ENCODE data around the gene PDILT.

The PDILT gene

GRCh38 chr16:20395946-20396345, 8.6 kb downstream of the PDILT start:
- FAIRE-seq = no peak
- DNase-seq (ENCODE audit: insufficient read length, low spot score) = no peak
- no peak for TF ChIP-seq CTCF (IDR thresholded peaks at IDR 0.05; ENCODE audit: insufficient read depth, missing control alignments)

- FAIRE-seq (no peak), DNase-seq (ENCODE audit: insufficient read length, low spot score) (no peak)
- no peak for TF ChIP-seq CTCF (IDR thresholded peaks at IDR 0.05; ENCODE audit: insufficient read depth, missing control alignments)
These were observed 10.5 kb downstream of the PDILT start for GRCh38 chr16:20393801-20394577.

- no peak for DNase-seq (ENCODE audit: insufficient read length, low spot score)
- no peak for TF ChIP-seq CTCF (IDR thresholded peaks at IDR 0.05; ENCODE audit: insufficient read depth, missing control alignments)
- no peak for FAIRE-seq
These were observed 13.5 kb downstream of the PDILT start for GRCh38 chr16:20391045-20391444.

- DNase-seq (ENCODE audit: insufficient read length, low spot score) (no peak), FAIRE-seq (no peak)
- no peak for TF ChIP-seq CTCF (IDR thresholded peaks at IDR 0.05; ENCODE audit: insufficient read depth, missing control alignments)
These were observed 15.7 kb downstream of the PDILT start for GRCh38 chr16:20388854-20389253.

- no peak for TF ChIP-seq CTCF (IDR thresholded peaks at IDR 0.05; ENCODE audit: insufficient read depth, missing control alignments)
- FAIRE-seq (no peak), DNase-seq (ENCODE audit: insufficient read length, low spot score) (no peak)
These were observed 16.6 kb downstream of the PDILT start for GRCh38 chr16:20387978-20388377.

GRCh38 chr16:20385844-20386832, 18.4 kb downstream of the PDILT start:
- FAIRE-seq = no peak
- peak; percentile 66 for TF ChIP-seq CTCF (IDR thresholded peaks at IDR 0.05; ENCODE audit: insufficient read depth, missing control alignments)
- no peak for DNase-seq (ENCODE audit: insufficient read length, low spot score)

Measured in D721Med (cell line).